Measurements from ENCODE around the gene RNF222.

DNA sequence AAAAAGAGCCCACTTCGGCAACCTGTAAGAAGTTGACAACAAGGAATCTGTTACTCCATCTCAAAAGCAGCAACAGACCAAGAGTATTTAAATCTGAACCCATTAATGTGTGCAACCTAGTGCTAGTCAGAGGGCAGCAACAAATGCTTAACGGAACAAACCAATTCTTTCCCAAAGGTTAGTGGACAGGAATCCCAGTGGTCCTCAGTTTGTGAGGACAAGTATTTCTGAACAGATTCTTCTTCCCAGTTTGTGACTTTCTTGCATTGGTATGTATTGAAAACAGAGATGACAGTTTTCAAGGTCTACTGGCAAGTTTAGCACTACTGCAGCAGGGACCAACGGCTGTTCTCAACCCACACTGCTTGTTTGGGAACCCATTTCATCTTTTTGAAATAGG, 17.6 kb downstream of the RNF222 start:
- TF ChIP-seq, protein P1, sequence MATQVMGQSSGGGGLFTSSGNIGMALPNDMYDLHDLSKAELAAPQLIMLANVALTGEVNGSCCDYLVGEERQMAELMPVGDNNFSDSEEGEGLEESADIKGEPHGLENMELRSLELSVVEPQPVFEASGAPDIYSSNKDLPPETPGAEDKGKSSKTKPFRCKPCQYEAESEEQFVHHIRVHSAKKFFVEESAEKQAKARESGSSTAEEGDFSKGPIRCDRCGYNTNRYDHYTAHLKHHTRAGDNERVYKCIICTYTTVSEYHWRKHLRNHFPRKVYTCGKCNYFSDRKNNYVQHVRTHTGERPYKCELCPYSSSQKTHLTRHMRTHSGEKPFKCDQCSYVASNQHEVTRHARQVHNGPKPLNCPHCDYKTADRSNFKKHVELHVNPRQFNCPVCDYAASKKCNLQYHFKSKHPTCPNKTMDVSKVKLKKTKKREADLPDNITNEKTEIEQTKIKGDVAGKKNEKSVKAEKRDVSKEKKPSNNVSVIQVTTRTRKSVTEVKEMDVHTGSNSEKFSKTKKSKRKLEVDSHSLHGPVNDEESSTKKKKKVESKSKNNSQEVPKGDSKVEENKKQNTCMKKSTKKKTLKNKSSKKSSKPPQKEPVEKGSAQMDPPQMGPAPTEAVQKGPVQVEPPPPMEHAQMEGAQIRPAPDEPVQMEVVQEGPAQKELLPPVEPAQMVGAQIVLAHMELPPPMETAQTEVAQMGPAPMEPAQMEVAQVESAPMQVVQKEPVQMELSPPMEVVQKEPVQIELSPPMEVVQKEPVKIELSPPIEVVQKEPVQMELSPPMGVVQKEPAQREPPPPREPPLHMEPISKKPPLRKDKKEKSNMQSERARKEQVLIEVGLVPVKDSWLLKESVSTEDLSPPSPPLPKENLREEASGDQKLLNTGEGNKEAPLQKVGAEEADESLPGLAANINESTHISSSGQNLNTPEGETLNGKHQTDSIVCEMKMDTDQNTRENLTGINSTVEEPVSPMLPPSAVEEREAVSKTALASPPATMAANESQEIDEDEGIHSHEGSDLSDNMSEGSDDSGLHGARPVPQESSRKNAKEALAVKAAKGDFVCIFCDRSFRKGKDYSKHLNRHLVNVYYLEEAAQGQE (IDR thresholded peaks at IDR 0.05; ENCODE audit: insufficient read depth in 1 of 2, low read depth in 2 of 2, low read length in 2 of 2) = no peak
- TF ChIP-seq POLR2AphosphoS5 (IDR thresholded peaks at IDR 0.05; ENCODE audit: low read depth, low read length) = no peak; the same call in 1 of the 2 replicates
- TF ChIP-seq FOXP2 (optimal IDR thresholded peaks at IDR 0.05; ENCODE audit: borderline replicate concordance, extremely low read depth, extremely low read length, insufficient read depth) = no peak
- no peak for TF ChIP-seq SIN3A (IDR thresholded peaks at IDR 0.05; ENCODE audit: borderline replicate concordance, insufficient read depth, low read length)
